Measurements from ENCODE around the gene SLC15A2.

Gene SLC15A2

DNA sequence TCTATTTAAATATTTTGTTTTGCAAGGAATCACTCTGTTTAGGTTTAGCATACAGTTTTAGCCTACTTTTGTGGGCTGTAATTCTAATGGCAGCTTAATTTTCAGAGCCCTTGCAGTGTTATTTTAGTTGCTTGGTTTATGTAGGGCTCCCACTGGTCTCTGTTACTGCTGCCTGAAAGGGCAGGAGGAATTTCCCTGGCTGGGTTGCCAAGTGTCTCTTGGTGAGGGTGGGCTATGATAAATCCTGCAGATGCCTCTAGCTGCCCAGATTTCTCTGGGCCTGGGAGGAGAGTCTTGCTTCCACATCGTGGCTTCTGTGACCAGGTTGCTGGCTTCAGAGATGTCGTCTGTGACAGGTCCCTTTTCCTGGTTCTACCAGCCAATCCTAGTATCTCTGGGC lies 91.6 kb downstream of the SLC15A2 start:
- peaks cover 11% of the 10 kb centered on the region for H3K4me1 Mint-ChIP-seq (ENCODE audit: low read depth)
- peaks cover 17% of the 10 kb centered on the region for H3K9me3 Mint-ChIP-seq
- H3K4me3 Mint-ChIP-seq: no peak overlapping the region
- peaks cover 12% of the 10 kb centered on the region for H3K36me3 Mint-ChIP-seq (ENCODE audit: low read depth)
- peaks cover 23% of the 10 kb centered on the region for H3K27me3 Mint-ChIP-seq
- H3K27ac Mint-ChIP-seq: no peak overlapping the region

DNA sequence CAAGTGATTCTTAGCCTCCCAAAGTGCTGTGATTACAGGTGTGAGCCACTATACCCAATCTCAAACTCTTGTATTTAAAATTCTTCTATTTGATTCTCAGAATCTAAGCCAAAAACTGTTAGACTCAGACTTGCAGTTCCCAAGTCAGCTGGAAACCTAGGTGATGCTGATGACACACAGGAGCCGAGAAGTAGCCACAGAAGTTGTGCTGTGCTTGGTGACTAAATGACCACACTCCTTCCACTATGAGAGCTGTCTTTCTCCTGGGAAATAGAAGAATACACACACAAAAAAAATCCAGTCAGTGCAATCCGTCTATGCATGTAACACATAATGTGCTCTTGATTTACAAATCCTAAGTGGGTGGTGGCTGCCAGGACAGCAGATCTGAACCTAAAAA lies 93.9 kb downstream of the SLC15A2 start:
- H3K9me3 Mint-ChIP-seq: peaks cover 16% of the 10 kb centered on the region
- H3K36me3 Mint-ChIP-seq (ENCODE audit: low read depth): peaks cover 12% of the 10 kb centered on the region
- no peak overlapping the region for H3K4me3 Mint-ChIP-seq
- H3K4me1 Mint-ChIP-seq (ENCODE audit: low read depth): peaks cover 11% of the 10 kb centered on the region
- H3K27me3 Mint-ChIP-seq: peaks cover 19% of the 10 kb centered on the region
- peak overlapping the region; percentile 64 for H3K27ac Mint-ChIP-seq

DNA sequence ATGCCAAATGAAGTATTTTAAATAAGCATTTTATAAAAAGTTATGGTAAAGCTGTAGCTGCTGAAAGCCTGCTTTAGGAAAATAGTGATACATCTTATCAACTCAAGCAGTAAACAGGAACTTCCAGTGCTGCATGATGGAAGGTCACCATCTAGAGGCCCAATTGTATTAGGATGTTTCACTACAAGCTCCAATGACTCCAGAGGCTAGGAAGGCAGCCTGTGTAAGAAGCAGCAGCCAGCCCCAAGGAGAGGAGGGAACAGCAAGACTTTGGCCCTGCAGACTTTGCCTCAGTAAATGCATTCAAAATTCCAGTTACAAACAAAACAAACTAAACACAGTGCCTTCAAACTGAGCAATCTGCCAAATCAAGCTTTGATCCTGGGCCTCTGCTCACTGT lies 95.7 kb downstream of the SLC15A2 start:
- peaks cover 17% of the 10 kb centered on the region for H3K4me1 Mint-ChIP-seq (ENCODE audit: low read depth)
- H3K27ac Mint-ChIP-seq: no peak overlapping the region
- H3K27me3 Mint-ChIP-seq: peaks cover 12% of the 10 kb centered on the region
- no peaks in the 10 kb centered on the region for H3K9me3 Mint-ChIP-seq
- H3K4me3 Mint-ChIP-seq: no peak overlapping the region
- H3K36me3 Mint-ChIP-seq (ENCODE audit: low read depth): no peaks in the 10 kb centered on the region

DNA sequence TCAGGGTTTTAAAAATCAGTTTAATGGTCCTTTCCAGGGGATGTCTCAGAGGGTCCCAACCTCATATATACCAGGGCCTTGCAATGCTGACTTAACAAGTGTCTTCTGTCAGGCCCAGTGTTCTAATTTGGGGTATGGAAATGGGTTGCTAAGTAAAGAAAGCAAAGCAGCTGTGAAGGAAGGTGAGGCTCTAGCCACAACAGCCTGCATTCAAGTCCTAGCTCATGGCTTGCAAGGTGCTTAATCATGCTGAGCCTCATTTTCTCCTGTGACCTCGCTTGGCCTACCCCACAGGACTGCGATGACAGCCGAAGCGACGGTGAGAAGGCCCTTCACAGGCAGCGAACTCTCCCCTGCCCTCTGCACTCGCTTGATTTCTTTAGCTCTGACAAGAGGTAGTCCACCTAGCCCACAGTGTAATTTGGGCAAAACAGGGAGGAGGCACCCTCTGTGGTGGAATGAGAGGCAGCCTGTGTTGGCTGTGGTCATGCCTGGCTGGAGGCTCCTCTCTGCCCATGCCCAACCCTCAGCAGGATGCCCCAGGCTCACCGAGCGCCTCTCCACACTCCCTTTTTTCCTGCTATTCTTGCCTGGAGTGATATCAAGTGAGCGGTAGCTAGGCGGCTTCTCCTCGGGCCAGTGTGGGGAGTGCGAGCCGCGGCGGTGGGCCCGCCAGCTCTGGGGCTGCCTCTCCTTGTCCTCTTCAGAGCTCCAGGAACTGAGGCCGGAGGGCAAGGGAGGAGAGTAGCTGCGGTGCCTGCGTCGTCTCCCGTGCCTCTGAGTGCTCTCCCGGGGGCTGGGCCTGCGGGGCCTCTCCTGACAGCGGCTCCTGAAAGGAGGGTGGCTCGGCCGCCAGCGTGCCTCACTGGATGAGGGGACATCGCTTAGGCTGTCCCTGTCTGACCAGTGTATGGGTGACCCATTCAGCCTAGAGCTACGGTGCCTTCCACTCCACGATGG lies 98.7 kb downstream of the SLC15A2 start:
- Mint-ChIP-seq H3K9me3 (no peaks in the 10 kb centered on the region), H3K27ac (no peak overlapping the region), H3K27me3 (peaks cover 16% of the 10 kb centered on the region), H3K4me3 (no peak overlapping the region), H3K36me3 (ENCODE audit: low read depth) (no peaks in the 10 kb centered on the region), H3K4me1 (ENCODE audit: low read depth) (peaks cover 39% of the 10 kb centered on the region)
